OCI-LY7 (cell line): ENCODE data around the gene NFIX.

Experiments
- CTCF ChIP-seq: fragments of 200-600 bp; sonication (generic); conservative IDR thresholded peaks from 2 replicates; pipeline ENCODE4 v1.5.1; 2014; ENCODE audit warnings: mild to moderate bottlenecking, antibody characterized with exemption, low read length, moderate library complexity, mixed read lengths
- EZH2phosphoT487 ChIP-seq: fragments of 200-600 bp; sonication (generic); IDR thresholded peaks from 2 replicates; pipeline ENCODE4 v1.6.1; 2018; ENCODE audit warnings: low read depth, borderline replicate concordance, mild to moderate bottlenecking, mixed run types, antibody characterized with exemption, low read length, moderate library complexity, mixed read lengths

GRCh38 chr19:12953799-12954611 lies 41.3 kb upstream of the NFIX start:
- TF ChIP-seq CTCF: no peak
- TF ChIP-seq EZH2phosphoT487: no peak
